Right lung (tissue), 5 donors: Measurements from ENCODE around the gene PIH1D1. TPM values are rescaled to one million over a fixed set of nuclear protein-coding genes. Genes with fewer than 3 reads are reported as not detected.

Source experiments
- DNase-seq, 2 donors: peaks; one replicate each; pipeline ENCODE4 v3.0.0-alpha.2; 2013
- polyA plus RNA-seq, 5 donors: library from polyadenylated mRNA; unstranded; fragments of 120-200 nt; gene quantifications; one replicate each; pipeline versions ENCODE4 v1.2.1 to v1.2.3, GENCODE V29; 2013; ENCODE audit warnings: inconsistent platforms in 1 of 5, low replicate concordance in 1 of 5; ENCODE audit not compliant: insufficient read length in 5 of 5, insufficient read depth in 1 of 5

The PIH1D1 gene
- polyA plus RNA-seq, 5 donors, result 66.9 to 88.7 (median 78.2) TPM

GRCh38 chr19:49396738-49397505, 54.7 kb downstream of the PIH1D1 start:
- no peak for DNase-seq

Other genes with a start within 250 kb of the PIH1D1 start
- gene SLC6A16, start 126.6 kb downstream of the PIH1D1 start, polyA plus RNA-seq, result 1 to 10 TPM; 2.7 to 5.3 (median 3.9) TPM
- gene CD37, start 116.4 kb downstream of the PIH1D1 start, polyA plus RNA-seq, result 10 to 100 TPM; 35.1 to 50.8 (median 44.1) TPM
- 100 to 1,000 TPM; 105 to 138 (median 117) TPM for gene TEAD2, start 89.4 kb downstream of the PIH1D1 start, polyA plus RNA-seq
- gene DKKL1, start 87.9 kb downstream of the PIH1D1 start, polyA plus RNA-seq, result 1 to 10 TPM; 2.4 to 5.0 (median 3.6) TPM
- not detected for gene KASH5, start 63.6 kb downstream of the PIH1D1 start, polyA plus RNA-seq
- gene PTH2, start 28.4 kb downstream of the PIH1D1 start, polyA plus RNA-seq, result not detected
- gene GFY, start 26.4 kb downstream of the PIH1D1 start, polyA plus RNA-seq, result not detected
- gene SLC17A7, start 10.3 kb downstream of the PIH1D1 start, polyA plus RNA-seq, result under 1 TPM; 0.31 to 0.51 (median 0.34) TPM
- 10 to 100 TPM; 12.8 to 24.3 (median 14.0) TPM for gene ALDH16A1, start 1.4 kb upstream of the PIH1D1 start, polyA plus RNA-seq
- 10 to 100 TPM in 1 of 5 donors, 1 to 10 TPM in 4; 4.8 to 10.1 (median 6.5) TPM for gene FLT3LG, start 22.4 kb upstream of the PIH1D1 start, polyA plus RNA-seq
- gene RPL13A, start 35.8 kb upstream of the PIH1D1 start, polyA plus RNA-seq, result 1,000 to 10,000 TPM; 3,241 to 4,813 (median 3,633) TPM
- gene RPS11, start 44.6 kb upstream of the PIH1D1 start, polyA plus RNA-seq, result 1,000 to 10,000 TPM; 3,362 to 3,985 (median 3,582) TPM
- gene FCGRT, start 60.8 kb upstream of the PIH1D1 start, polyA plus RNA-seq, result 100 to 1,000 TPM; 258 to 406 (median 318) TPM
- gene RCN3, start 76.2 kb upstream of the PIH1D1 start, polyA plus RNA-seq, result 10 to 100 TPM; 13.9 to 48.4 (median 21.5) TPM
- gene NOSIP, start 128.7 kb upstream of the PIH1D1 start, polyA plus RNA-seq, result 10 to 100 TPM; 51.0 to 80.7 (median 59.0) TPM
- gene PRRG2, start 129.5 kb upstream of the PIH1D1 start, polyA plus RNA-seq, result 1 to 10 TPM; 3.3 to 6.1 (median 4.4) TPM
- gene PRR12, start 139.4 kb upstream of the PIH1D1 start, polyA plus RNA-seq, result 10 to 100 TPM; 15.9 to 35.4 (median 23.7) TPM
- 10 to 100 TPM; 20.3 to 39.5 (median 24.7) TPM for gene RRAS, start 188.3 kb upstream of the PIH1D1 start, polyA plus RNA-seq
- gene SCAF1, start 190.4 kb upstream of the PIH1D1 start, polyA plus RNA-seq, result 10 to 100 TPM; 18.4 to 45.0 (median 31.3) TPM
- 10 to 100 TPM; 48.9 to 87.5 (median 73.7) TPM for gene IRF3, start 214.0 kb upstream of the PIH1D1 start, polyA plus RNA-seq
- gene BCL2L12, start 214.1 kb upstream of the PIH1D1 start, polyA plus RNA-seq, result 10 to 100 TPM; 20.2 to 34.8 (median 24.7) TPM
- 100 to 1,000 TPM; 189 to 299 (median 236) TPM for gene PRMT1, start 225.5 kb upstream of the PIH1D1 start, polyA plus RNA-seq
- 1 to 10 TPM in 4 of 5 donors, under 1 TPM in 1; 0.76 to 2.8 (median 1.3) TPM for gene ADM5, start 237.8 kb upstream of the PIH1D1 start, polyA plus RNA-seq
- gene CPT1C, start 239.3 kb upstream of the PIH1D1 start, polyA plus RNA-seq, result 10 to 100 TPM; 24.3 to 34.0 (median 27.8) TPM